ENCODE results near the gene VILL.

- TF ChIP-seq, protein P1, sequence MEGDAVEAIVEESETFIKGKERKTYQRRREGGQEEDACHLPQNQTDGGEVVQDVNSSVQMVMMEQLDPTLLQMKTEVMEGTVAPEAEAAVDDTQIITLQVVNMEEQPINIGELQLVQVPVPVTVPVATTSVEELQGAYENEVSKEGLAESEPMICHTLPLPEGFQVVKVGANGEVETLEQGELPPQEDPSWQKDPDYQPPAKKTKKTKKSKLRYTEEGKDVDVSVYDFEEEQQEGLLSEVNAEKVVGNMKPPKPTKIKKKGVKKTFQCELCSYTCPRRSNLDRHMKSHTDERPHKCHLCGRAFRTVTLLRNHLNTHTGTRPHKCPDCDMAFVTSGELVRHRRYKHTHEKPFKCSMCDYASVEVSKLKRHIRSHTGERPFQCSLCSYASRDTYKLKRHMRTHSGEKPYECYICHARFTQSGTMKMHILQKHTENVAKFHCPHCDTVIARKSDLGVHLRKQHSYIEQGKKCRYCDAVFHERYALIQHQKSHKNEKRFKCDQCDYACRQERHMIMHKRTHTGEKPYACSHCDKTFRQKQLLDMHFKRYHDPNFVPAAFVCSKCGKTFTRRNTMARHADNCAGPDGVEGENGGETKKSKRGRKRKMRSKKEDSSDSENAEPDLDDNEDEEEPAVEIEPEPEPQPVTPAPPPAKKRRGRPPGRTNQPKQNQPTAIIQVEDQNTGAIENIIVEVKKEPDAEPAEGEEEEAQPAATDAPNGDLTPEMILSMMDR (IDR thresholded peaks at IDR 0.05; ENCODE audit: low read depth, low read length) = no peak
- no peak for TF ChIP-seq EZH2phosphoT487 (IDR thresholded peaks at IDR 0.05; ENCODE audit: low read depth)
Measured at GRCh38 chr3:37945156-37945806, 45.3 kb upstream of the VILL start.

All from OCI-LY3 (cell line).